Activated CD4-positive, alpha-beta T cell treated with anti-CD3 and anti-CD28 coated beads for 24 hours (primary cell): ENCODE measurements around the gene LSM6.

Experiments used
- DNase-seq, 2 donors: peaks; one replicate each; pipeline ENCODE4 v3.0.0-alpha.2; 2020; ENCODE audit warnings: low read depth in 2 of 2

Gene LSM6

GRCh38 chr4:146175541-146176453, at the start of gene LSM6:
TSS of gene LSM6 (plus strand) at chr4:146175718. CDS start at chr4:146182922, 7,204 bp downstream.
- DNase-seq, result peak; percentile 73 to 76

GRCh38 chr4:146132445-146132844, 43.1 kb upstream of the LSM6 start:
- DNase-seq, result peak; percentile 13 to 30

- no peak for DNase-seq
Observed at GRCh38 chr4:146134761-146135445, 40.6 kb upstream of the LSM6 start.

- DNase-seq, result no peak
Observed at GRCh38 chr4:146135941-146136340, 39.6 kb upstream of the LSM6 start.

GRCh38 chr4:146142768-146143167, 32.8 kb upstream of the LSM6 start:
- no peak for DNase-seq

- DNase-seq, result no peak
Observed at GRCh38 chr4:146143888-146144287, 31.6 kb upstream of the LSM6 start.

GRCh38 chr4:146146918-146147317, 28.6 kb upstream of the LSM6 start:
- no peak for DNase-seq

- DNase-seq, result no peak
Observed at GRCh38 chr4:146148021-146148420, 27.5 kb upstream of the LSM6 start.

GRCh38 chr4:146154057-146154456, 21.5 kb upstream of the LSM6 start:
- DNase-seq, result no peak

- no peak for DNase-seq
Observed at GRCh38 chr4:146155152-146155724, 20.3 kb upstream of the LSM6 start.

GRCh38 chr4:146158036-146158745, 17.3 kb upstream of the LSM6 start:
- no peak for DNase-seq

- no peak for DNase-seq
Observed at GRCh38 chr4:146159384-146160058, 16.0 kb upstream of the LSM6 start.

- no peak for DNase-seq
Observed at GRCh38 chr4:146161243-146161642, 14.3 kb upstream of the LSM6 start.

GRCh38 chr4:146165221-146165620, 10.3 kb upstream of the LSM6 start:
- DNase-seq, result no peak

GRCh38 chr4:146165840-146166239, 9.7 kb upstream of the LSM6 start:
- no peak for DNase-seq

GRCh38 chr4:146170149-146170548, 5.4 kb upstream of the LSM6 start:
- no peak for DNase-seq

- no peak for DNase-seq
Observed at GRCh38 chr4:146176891-146177290, 1.4 kb downstream of the LSM6 start.

- no peak for DNase-seq
Observed at GRCh38 chr4:146178126-146178525, 2.6 kb downstream of the LSM6 start.

GRCh38 chr4:146179784-146180370, 4.4 kb downstream of the LSM6 start:
- DNase-seq, result no peak

GRCh38 chr4:146182443-146182842, 6.9 kb downstream of the LSM6 start:
- no peak for DNase-seq

GRCh38 chr4:146183209-146183608, 7.7 kb downstream of the LSM6 start:
- no peak for DNase-seq
